ENCODE data around the gene MASP1.

DNA sequence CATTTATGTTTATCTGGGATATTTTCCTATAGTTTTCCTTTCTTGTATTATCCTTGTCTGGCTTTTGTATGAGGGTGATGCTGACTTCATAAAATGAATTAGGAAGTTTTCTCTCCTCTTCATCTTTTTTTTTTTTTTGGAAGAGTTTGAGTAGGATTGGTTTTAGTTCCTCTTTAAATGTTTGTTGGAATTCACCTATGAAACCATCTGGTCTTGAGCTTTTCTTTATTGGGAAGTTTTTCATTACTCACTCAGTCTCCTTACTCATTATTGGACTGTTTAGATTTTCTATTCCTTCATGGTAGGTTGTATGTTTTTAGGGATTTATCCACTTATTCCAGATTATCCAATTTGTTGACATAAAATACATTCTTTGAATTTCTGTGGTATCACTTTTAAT, 18.7 kb upstream of the MASP1 start:
- TF ChIP-seq POLR2AphosphoS5 (IDR thresholded peaks at IDR 0.05; ENCODE audit: borderline replicate concordance, low read depth, low read length) (no peak), EZH2 (IDR thresholded peaks at IDR 0.05) (no peak)

Data from SK-N-MC (cell line).